ENCODE measurements around the gene PPIL6. TPM values are rescaled to one million over a fixed set of nuclear protein-coding genes. Genes with fewer than 3 reads are reported as not detected.

The PPIL6 gene
- polyA plus RNA-seq, 1 donor (not counting 4 experiments of a cell fraction or from before 2014, with no cell fraction given): 1.4 TPM

DNA sequence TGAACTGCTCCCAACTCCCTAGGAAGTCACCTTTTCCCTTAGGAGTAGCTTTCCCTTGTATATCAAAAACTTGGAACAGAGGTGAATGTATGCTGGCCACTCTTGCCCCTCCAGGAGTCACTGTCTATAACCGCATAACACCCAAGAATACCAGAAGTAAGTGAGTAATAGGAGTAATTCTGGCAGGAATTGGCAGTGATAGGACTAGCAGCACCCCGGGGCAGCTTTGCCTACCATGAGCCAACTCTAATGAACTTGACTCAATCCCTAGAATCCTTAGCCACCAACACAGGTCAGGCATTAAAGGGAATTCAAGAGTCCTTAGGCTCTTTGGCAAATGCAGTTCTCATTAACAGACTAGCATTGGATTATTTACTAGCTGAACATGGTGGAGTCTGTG lies 29.4 kb downstream of the PPIL6 start:
- H3K4me3 ChIP-seq (ENCODE audit: control insufficient read depth in 2 of 3, extremely low read depth in 1 of 3, insufficient read depth in 2 of 3, low read depth in 1 of 3, low read length in 3 of 3): no peak overlapping the region
- H3K9me1 ChIP-seq (ENCODE audit: control insufficient read depth, extremely low read depth, insufficient read depth, low read length): no peaks in the 10 kb centered on the region
- dilution Hi-C loops (cut with MboI; ENCODE audit: extremely low pct_ligation_motif_present, low sequenced_read_pairs): no loop called here
- DNase-seq (ENCODE audit: low read depth, low spot score) (no peak), FAIRE-seq (peak; percentile 86)
- peaks cover 14% of the 10 kb centered on the region for H3K4me1 ChIP-seq (ENCODE audit: control insufficient read depth, extremely low read depth, insufficient read depth, low read length)
- H3K36me3 ChIP-seq (ENCODE audit: control insufficient read depth in 2 of 2, extremely low read depth in 1 of 2, insufficient read depth in 2 of 2, low read length in 2 of 2): no peaks in the 10 kb centered on the region
- no peak overlapping the region for H3K27ac ChIP-seq (ENCODE audit: control insufficient read depth, insufficient read depth, low read length)
- no peak overlapping the region for H2AFZ ChIP-seq (ENCODE audit: control insufficient read depth, low read length)
- H3K27me3 ChIP-seq (ENCODE audit: control insufficient read depth, extremely low read depth, insufficient read depth, low read length): no peaks in the 10 kb centered on the region
- H4K20me1 ChIP-seq (ENCODE audit: control insufficient read depth, extremely low read depth, insufficient read depth, low read length): no peaks in the 10 kb centered on the region
- H3K9ac ChIP-seq (ENCODE audit: control insufficient read depth, extremely low read depth, insufficient read depth, low read length): no peak overlapping the region
- TF ChIP-seq EZH2 (IDR thresholded peaks at IDR 0.05; ENCODE audit: low read length): no peak
- TF ChIP-seq, protein P1, sequence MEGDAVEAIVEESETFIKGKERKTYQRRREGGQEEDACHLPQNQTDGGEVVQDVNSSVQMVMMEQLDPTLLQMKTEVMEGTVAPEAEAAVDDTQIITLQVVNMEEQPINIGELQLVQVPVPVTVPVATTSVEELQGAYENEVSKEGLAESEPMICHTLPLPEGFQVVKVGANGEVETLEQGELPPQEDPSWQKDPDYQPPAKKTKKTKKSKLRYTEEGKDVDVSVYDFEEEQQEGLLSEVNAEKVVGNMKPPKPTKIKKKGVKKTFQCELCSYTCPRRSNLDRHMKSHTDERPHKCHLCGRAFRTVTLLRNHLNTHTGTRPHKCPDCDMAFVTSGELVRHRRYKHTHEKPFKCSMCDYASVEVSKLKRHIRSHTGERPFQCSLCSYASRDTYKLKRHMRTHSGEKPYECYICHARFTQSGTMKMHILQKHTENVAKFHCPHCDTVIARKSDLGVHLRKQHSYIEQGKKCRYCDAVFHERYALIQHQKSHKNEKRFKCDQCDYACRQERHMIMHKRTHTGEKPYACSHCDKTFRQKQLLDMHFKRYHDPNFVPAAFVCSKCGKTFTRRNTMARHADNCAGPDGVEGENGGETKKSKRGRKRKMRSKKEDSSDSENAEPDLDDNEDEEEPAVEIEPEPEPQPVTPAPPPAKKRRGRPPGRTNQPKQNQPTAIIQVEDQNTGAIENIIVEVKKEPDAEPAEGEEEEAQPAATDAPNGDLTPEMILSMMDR (optimal IDR thresholded peaks at IDR 0.05 in 1 of 3, IDR thresholded peaks at IDR 0.05 in 1 of 3, conservative IDR thresholded peaks at IDR 0.05 in 1 of 3; ENCODE audit: extremely low read depth in 1 of 3, insufficient read depth in 2 of 3, low read length in 3 of 3): no peak
- no peaks in the 10 kb centered on the region for H3K79me2 ChIP-seq (ENCODE audit: control insufficient read depth, insufficient read depth, low read length)
- no peak overlapping the region for H3K4me2 ChIP-seq (ENCODE audit: control insufficient read depth, extremely low read depth, insufficient read depth, low read depth, low read length)
- H3K9me3 ChIP-seq (ENCODE audit: control insufficient read depth, low read depth, low read length): no peaks in the 10 kb centered on the region

DNA sequence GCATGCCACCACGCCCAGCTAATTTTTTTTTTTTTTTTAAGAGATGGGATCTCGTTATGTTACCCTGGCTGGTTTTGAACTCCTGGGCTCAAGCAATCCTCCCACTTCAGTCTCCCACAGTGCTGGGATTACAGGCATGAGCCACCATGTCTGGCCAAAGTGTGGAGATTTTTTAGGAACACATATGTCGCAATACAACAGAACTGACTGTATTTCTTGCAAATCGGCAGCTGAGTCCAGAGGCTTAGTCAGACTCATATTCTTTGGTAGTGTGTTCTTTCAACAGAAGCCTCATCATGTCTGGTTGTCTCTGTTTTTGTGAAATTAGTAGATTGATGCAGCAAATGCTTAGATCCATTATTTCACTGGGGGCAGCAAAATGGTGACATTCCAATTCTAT lies 34.2 kb downstream of the PPIL6 start:
- no peak overlapping the region for H3K4me2 ChIP-seq (ENCODE audit: control insufficient read depth, extremely low read depth, insufficient read depth, low read depth, low read length)
- H3K27ac ChIP-seq (ENCODE audit: control insufficient read depth, insufficient read depth, low read length): no peak overlapping the region
- H3K36me3 ChIP-seq (ENCODE audit: control insufficient read depth in 2 of 2, extremely low read depth in 1 of 2, insufficient read depth in 2 of 2, low read length in 2 of 2): no peaks in the 10 kb centered on the region
- no peak overlapping the region for H3K4me3 ChIP-seq (ENCODE audit: control insufficient read depth in 2 of 3, extremely low read depth in 1 of 3, insufficient read depth in 2 of 3, low read depth in 1 of 3, low read length in 3 of 3)
- H3K9ac ChIP-seq (ENCODE audit: control insufficient read depth, extremely low read depth, insufficient read depth, low read length): no peak overlapping the region
- no peaks in the 10 kb centered on the region for H3K27me3 ChIP-seq (ENCODE audit: control insufficient read depth, extremely low read depth, insufficient read depth, low read length)
- no peaks in the 10 kb centered on the region for H3K9me1 ChIP-seq (ENCODE audit: control insufficient read depth, extremely low read depth, insufficient read depth, low read length)
- H3K79me2 ChIP-seq (ENCODE audit: control insufficient read depth, insufficient read depth, low read length): no peaks in the 10 kb centered on the region
- DNase-seq (ENCODE audit: low read depth, low spot score) (no peak), FAIRE-seq (peak; percentile 26)
- dilution Hi-C loops (cut with MboI; ENCODE audit: extremely low pct_ligation_motif_present, low sequenced_read_pairs): no loop called here
- no peaks in the 10 kb centered on the region for H4K20me1 ChIP-seq (ENCODE audit: control insufficient read depth, extremely low read depth, insufficient read depth, low read length)
- TF ChIP-seq, protein P1 (optimal IDR thresholded peaks at IDR 0.05 in 1 of 3, IDR thresholded peaks at IDR 0.05 in 1 of 3, conservative IDR thresholded peaks at IDR 0.05 in 1 of 3; ENCODE audit: extremely low read depth in 1 of 3, insufficient read depth in 2 of 3, low read length in 3 of 3): no peak
- TF ChIP-seq EZH2 (IDR thresholded peaks at IDR 0.05; ENCODE audit: low read length): no peak
- H3K4me1 ChIP-seq (ENCODE audit: control insufficient read depth, extremely low read depth, insufficient read depth, low read length): peaks cover 16% of the 10 kb centered on the region
- H2AFZ ChIP-seq (ENCODE audit: control insufficient read depth, low read length): no peak overlapping the region
- no peaks in the 10 kb centered on the region for H3K9me3 ChIP-seq (ENCODE audit: control insufficient read depth, low read depth, low read length)
